Measurements from ENCODE around the gene PLD1. TPM values are rescaled to one million over a fixed set of nuclear protein-coding genes. Genes with fewer than 3 reads are reported as not detected.

The PLD1 gene
- total RNA-seq, 2 donors from 2014 or later = 12.8 to 15.8 TPM

GRCh38 chr3:171850320-171850959, 40.2 kb upstream of the PLD1 start:
- no peaks in the 10 kb centered on the region for H3K9me3 ChIP-seq
- H3K27ac ChIP-seq = no peak overlapping the region
- H3K4me3 ChIP-seq = no peak overlapping the region
- H3K4me1 ChIP-seq (replicated peaks) = no peaks in the 10 kb centered on the region
- intact Hi-C loops (cut with DNase I) = no loop called here
- TF ChIP-seq POLR2AphosphoS5 (IDR thresholded peaks at IDR 0.05) (no peak), POLR2A (IDR thresholded peaks at IDR 0.05) (no peak), CTCF (IDR thresholded peaks at IDR 0.05) (no peak)
- no peaks in the 10 kb centered on the region for H3K36me3 ChIP-seq
- H3K27me3 ChIP-seq (replicated peaks; ENCODE audit: insufficient read depth) = no peaks in the 10 kb centered on the region
- no peak for DNase-seq (ENCODE audit: low spot score)
- WGBS = 75% methylated on average over 6 of the region's 6 CpGs

GRCh38 chr3:171849617-171850319, 39.5 kb upstream of the PLD1 start:
- TF ChIP-seq POLR2AphosphoS5 (IDR thresholded peaks at IDR 0.05) = no peak
- TF ChIP-seq CTCF (IDR thresholded peaks at IDR 0.05) = no peak
- no peak for TF ChIP-seq POLR2A (IDR thresholded peaks at IDR 0.05)
- Histone ChIP-seq H3K9me3 (no peaks in the 10 kb centered on the region), H3K27ac (no peak overlapping the region), H3K4me3 (no peak overlapping the region), H3K4me1 (replicated peaks) (no peaks in the 10 kb centered on the region), H3K36me3 (no peaks in the 10 kb centered on the region), H3K27me3 (replicated peaks; ENCODE audit: insufficient read depth) (no peaks in the 10 kb centered on the region)
- intact Hi-C loops (cut with DNase I) = no loop called here
- DNase-seq (ENCODE audit: low spot score) = no peak
- 89% methylated on average over 6 of the region's 6 CpGs for WGBS

- no peaks in the 10 kb centered on the region for H3K27me3 ChIP-seq (replicated peaks; ENCODE audit: insufficient read depth)
- 94% methylated on average over 3 of the region's 3 CpGs for WGBS
- H3K4me3 ChIP-seq = no peak overlapping the region
- TF ChIP-seq POLR2AphosphoS5 (IDR thresholded peaks at IDR 0.05) = no peak
- TF ChIP-seq CTCF (IDR thresholded peaks at IDR 0.05) = no peak
- TF ChIP-seq POLR2A (IDR thresholded peaks at IDR 0.05) = no peak
- no peak overlapping the region for H3K27ac ChIP-seq
- H3K36me3 ChIP-seq = no peaks in the 10 kb centered on the region
- intact Hi-C loops (cut with DNase I) = no loop called here
- DNase-seq (ENCODE audit: low spot score) = no peak
- H3K4me1 ChIP-seq (replicated peaks) = no peaks in the 10 kb centered on the region
- no peaks in the 10 kb centered on the region for H3K9me3 ChIP-seq
Measured at GRCh38 chr3:171847595-171848259, 37.4 kb upstream of the PLD1 start.

- intact Hi-C loops (cut with DNase I) = no loop called here
- Histone ChIP-seq H3K36me3 (no peaks in the 10 kb centered on the region), H3K27ac (no peak overlapping the region), H3K4me3 (no peak overlapping the region), H3K4me1 (replicated peaks) (no peaks in the 10 kb centered on the region), H3K9me3 (no peaks in the 10 kb centered on the region), H3K27me3 (replicated peaks; ENCODE audit: insufficient read depth) (no peaks in the 10 kb centered on the region)
- TF ChIP-seq CTCF (IDR thresholded peaks at IDR 0.05) = no peak
- TF ChIP-seq POLR2A (IDR thresholded peaks at IDR 0.05) = no peak
- TF ChIP-seq POLR2AphosphoS5 (IDR thresholded peaks at IDR 0.05) = no peak
- WGBS = 86% methylated on average over 6 of the region's 6 CpGs
- no peak for DNase-seq (ENCODE audit: low spot score)
Measured at GRCh38 chr3:171847133-171847532, 36.9 kb upstream of the PLD1 start.
